Articular chondrocyte of knee joint (primary cell): ENCODE results near the gene CD74. TPM values are rescaled to one million over a fixed set of nuclear protein-coding genes. Genes with fewer than 3 reads are reported as not detected.

Source experiments
- total RNA-seq: library from RNA; depleted of rRNA; stranded (reverse); fragments of >200 nt; gene quantifications from 2 replicates; pipeline ENCODE4 v1.2.3, GENCODE V29; 2012

Gene CD74
- 2.0 and 5.9 TPM in 2 replicates for total RNA-seq

DNA sequence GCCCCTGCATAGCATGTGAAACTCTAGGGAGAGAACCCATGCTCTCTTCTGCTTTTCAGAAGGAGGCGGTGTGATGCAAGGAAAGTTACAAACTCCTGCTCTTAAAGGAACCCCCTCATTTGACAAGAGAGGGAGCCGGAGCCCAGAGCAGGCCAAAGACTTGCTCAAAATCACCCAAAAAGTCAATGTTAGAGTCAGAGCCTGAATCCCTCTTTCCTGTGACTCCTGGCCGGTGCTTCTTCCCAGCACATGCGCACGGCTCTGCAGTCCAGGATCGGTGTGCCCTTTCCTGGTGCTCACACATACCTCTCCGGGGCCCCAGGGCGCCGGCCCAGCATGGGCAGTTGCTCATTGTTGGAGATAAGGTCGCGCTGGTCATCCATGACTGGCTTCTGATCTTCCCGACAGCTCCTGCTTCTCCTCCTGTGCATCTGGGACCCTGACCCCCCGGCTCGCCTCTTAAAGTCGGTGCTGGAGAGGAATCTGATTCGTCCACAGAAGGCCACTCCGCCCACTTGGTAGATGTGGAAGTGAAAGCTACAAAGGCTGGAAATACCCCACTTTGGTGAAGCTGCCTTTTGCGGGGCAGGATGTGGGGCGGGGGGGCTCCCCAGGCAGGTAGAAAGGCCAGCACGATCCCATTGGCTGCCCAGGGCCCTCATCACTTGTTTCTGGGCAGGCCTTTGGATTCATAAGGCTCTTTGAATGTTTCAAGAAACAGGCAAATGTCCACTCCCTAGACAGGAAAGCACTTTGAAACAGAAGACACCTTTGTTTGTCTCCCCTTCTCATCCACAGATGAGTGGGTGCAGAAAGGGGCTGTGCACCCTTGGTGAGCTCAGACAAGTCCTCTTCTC lies at the start of gene CD74:
Gene CD74 (minus strand): TSS at position 592 of the 857 bp plus-strand sequence. CDS start 161 bp downstream, at position 431.

DNA sequence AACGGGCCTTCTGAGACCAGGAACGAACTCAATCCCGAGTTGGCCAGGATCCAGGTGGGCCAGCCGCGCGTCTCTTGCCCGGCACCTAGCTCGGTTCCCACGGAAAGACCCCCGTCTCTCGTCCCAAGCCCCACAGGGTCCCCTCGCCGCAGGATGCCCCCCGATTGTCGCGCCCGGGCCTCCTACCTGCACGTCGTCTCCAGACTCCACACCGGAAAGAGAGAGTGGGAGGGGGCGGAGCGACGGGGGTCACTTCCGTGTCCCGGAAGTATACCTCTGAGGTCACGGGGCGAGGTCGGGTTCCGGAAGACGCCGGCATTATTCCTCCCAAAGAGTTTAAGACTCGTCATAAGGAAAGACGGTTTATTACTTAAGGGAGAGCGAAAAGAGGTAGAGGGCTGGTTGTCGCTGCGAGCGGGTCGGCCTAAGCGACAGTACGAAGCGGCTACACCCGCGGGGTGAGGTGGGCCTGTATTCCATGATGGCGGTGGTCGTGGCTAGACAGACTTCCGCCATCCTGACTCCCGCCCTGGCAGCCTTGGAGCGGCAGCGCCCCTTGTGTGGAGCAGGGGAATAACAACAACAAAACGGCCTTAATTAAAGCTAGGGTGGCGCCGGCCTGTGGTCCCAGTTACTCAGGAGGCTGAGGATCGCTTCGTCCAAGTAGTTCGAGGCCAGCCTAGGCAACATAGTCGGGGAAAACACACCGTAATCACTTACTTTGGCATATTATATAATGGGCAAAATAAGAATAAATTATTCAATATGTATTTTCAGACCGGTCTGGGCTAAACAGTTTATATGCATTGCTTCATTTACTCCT lies 37.0 kb upstream of the CD74 start, which contains the start of gene RPS14:
Gene RPS14 (minus strand): TSS at position 223 of the 823 bp plus-strand sequence. CDS start 2,006 bp downstream, outside the sequence.

DNA sequence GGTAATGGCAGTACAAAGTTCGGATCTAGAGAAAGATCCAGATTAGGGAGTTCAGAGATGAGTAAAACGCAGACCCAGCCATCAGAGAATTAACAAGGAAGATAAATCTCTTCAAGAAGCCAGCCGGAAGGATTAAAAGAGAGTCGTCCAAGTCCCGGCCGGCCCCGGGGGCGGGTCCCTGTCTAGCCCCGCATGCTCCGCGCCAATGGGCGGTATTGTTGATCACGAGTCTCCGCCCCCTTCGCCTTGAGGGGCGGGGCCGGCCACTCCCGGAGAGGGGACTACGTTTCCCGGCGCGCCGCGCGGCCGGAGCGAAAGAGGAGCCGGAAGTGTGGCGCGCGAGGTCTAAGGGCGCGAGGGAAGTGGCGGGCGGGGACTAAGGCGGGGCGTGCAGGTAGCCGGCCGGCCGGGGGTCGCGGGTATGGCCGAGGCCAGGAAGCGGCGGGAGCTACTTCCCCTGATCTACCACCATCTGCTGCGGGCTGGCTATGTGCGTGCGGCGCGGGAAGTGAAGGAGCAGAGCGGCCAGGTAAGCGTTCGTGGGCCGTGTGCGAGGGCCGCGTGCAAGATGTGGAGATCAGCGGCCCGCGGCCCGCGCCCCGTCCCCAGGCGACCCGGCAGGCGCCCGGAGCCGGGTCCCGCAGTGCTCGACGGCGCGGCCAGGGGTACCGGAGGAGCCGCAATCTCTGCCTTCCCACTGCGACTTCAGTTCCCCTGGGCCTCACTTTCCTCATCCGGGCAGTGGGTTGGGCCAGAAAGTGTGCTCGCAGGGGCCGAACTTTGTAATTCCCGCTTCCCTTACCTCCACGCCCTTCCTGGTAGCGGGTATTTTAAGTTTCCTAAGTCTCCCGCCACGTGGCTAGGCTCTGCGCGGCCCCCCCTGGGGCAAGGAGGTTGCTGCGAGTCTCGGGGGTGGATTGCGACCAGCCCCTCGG lies 55.1 kb downstream of the CD74 start, which contains the start of gene TCOF1:
Gene TCOF1 (plus strand): TSS at position 372 of the 935 bp plus-strand sequence. CDS start 50 bp downstream, at position 422.

Other genes starting within 250 kb of the CD74 start
- 0.22 TPM in 1 of 2 replicates, not detected in the other for gene CDX1, start 246.1 kb downstream of the CD74 start, total RNA-seq
- not detected in 2 replicates for gene SLC6A7, start 222.8 kb downstream of the CD74 start, total RNA-seq
- 0.78 and 0.86 TPM in 2 replicates for gene CAMK2A, start 123.1 kb downstream of the CD74 start, total RNA-seq
- gene ARSI, start 110.0 kb downstream of the CD74 start, total RNA-seq, result 7.2 and 8.0 TPM in 2 replicates
- gene TCOF1, start 55.2 kb downstream of the CD74 start, total RNA-seq, result 8.8 and 10.8 TPM in 2 replicates
- 2,779 and 2,846 TPM in 2 replicates for gene RPS14, start 36.8 kb upstream of the CD74 start, total RNA-seq
- gene NDST1, start 95.2 kb upstream of the CD74 start, total RNA-seq, result 45.8 and 60.5 TPM in 2 replicates
- 9.7 and 12.5 TPM in 2 replicates for gene SYNPO, start 227.8 kb upstream of the CD74 start, total RNA-seq
- under 0.01 and 0.54 TPM in 2 replicates for gene MYOZ3, start 248.3 kb upstream of the CD74 start, total RNA-seq